IPS-15b (cell line): ENCODE data around the gene RPA3.

Experiments used
- H3K27me3 ChIP-seq: one replicate; pipeline ENCODE4 v1.6.1; 2013; ENCODE audit warnings: low read length; ENCODE audit not compliant: control insufficient read depth, insufficient read depth
- H3K36me3 ChIP-seq: one replicate; pipeline ENCODE4 v1.6.1; 2013; ENCODE audit warnings: low read length; ENCODE audit not compliant: control insufficient read depth, insufficient read depth
- H3K4me1 ChIP-seq: one replicate; pipeline ENCODE4 v1.6.1; 2013; ENCODE audit warnings: mild to moderate bottlenecking, low read length; ENCODE audit not compliant: control insufficient read depth, insufficient read depth
- H3K4me3 ChIP-seq: one replicate; pipeline ENCODE4 v1.5.1; 2013; ENCODE audit warnings: low read depth, low read length
- H3K9ac ChIP-seq: one replicate; pipeline ENCODE4 v1.6.1; 2013; ENCODE audit warnings: low read depth, mild to moderate bottlenecking, low read length
- H3K9me3 ChIP-seq: one replicate; pipeline ENCODE4 v1.6.1; 2013; ENCODE audit warnings: mild to moderate bottlenecking, low read length; ENCODE audit not compliant: control insufficient read depth, insufficient read depth

RPA3 gene

DNA sequence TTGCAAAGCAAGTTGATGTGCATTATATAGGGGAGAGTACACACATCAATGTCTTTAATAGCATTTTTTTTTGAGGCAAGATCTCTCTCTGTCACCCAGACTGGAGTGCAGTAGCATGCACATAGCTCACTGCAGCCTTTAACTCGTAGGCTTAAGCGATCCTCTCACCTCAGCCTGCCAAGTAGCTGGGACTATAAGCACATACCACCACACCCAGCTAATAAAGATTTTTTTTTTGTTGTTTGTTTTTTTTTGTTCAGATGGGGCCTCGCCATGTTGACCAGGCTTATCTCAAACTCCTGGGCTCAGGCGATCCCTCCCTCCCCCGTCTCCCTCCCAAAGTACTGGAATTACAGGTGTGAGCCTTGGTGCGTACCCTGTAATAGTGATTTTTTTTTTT, 76.3 kb downstream of the RPA3 start:
- Histone ChIP-seq H3K36me3 (no peaks in the 10 kb centered on the region), H3K27me3 (no peaks in the 10 kb centered on the region), H3K9me3 (no peaks in the 10 kb centered on the region), H3K4me1 (no peaks in the 10 kb centered on the region), H3K9ac (no peak overlapping the region), H3K4me3 (peak overlapping the region; percentile 95)

DNA sequence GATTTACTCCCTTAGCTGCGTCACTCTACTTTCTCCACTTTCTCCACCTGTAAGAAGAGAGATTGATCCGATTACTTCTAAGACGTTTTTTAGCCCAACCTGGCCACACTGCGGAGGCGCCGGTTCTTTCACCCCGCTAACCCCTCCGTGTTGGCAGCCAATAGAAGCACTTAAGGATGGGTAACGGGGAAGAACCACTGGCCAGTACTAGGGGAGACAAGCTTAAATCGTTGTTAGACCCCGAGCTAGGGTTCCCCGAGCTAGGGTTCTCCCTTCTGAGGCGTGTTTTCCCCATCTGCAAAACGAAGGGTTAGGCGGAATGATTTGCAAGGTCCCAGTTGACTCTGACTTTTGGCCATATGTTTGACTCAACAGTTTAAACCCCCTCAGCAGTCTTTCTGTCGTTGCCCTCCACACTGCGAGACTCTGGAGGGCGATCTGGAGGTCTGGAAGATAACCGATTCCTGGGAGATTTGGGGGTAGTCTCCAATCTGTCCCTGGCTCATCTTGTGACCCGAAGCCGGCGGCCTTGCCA, 77.2 kb downstream of the RPA3 start:
- H3K4me1 ChIP-seq: no peaks in the 10 kb centered on the region
- H3K9me3 ChIP-seq: no peaks in the 10 kb centered on the region
- H3K4me3 ChIP-seq: peak overlapping the region; percentile 95
- no peaks in the 10 kb centered on the region for H3K27me3 ChIP-seq
- peak overlapping the region; percentile 74 for H3K9ac ChIP-seq
- no peaks in the 10 kb centered on the region for H3K36me3 ChIP-seq

DNA sequence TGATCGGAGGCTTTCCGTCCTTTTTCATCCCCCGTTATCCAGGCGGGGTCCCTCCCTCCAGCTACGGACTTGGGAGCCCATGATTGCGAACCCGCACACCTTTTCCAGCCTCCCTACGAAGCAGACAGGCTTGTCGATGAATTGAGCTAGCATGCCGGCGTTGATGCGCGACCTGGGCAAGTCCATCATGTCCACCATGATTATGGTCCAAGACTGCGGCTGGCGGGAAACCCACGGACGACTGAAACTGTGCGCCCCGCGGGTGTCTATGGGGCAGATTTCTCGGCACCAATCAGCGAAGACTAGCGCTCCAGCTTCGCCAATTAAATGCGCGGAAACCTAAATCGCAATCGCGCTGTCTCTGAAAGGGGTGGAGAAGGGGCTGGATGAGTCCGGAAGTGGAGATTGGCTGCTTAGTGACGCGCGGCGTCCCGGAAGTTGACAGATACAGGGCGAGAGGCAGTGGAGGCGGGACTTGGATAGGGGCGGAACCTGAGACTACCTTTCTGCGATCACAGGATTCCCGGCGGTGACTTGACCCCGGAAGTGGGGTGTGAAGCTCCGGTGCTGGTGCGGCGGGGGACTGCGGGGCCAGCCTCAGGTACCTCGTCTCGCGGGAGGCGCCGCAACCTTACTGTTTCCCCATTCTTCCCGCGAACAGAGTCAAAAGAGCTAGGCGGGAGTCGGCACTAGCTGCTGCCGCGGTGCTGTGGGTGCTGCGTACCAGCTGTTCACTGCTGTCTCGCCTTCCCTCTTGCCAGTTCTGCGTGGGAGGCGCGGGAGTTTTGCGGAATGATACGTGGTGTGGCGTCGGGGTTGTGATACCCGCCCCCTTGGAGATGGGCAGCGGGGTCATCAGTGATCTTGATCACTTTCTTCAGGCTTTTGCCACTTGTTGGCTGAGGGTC, 77.9 kb downstream of the RPA3 start, which contains the start of gene UMAD1:
Gene UMAD1, plus strand, starts transcription at position 532 of the 908 bp plus-strand sequence. CDS start 32,620 bp downstream, outside the sequence.
- Histone ChIP-seq H3K9me3 (no peaks in the 10 kb centered on the region), H3K27me3 (no peaks in the 10 kb centered on the region), H3K9ac (peak within 1 kb of the TSS; percentile 74), H3K4me3 (peak within 1 kb of the TSS; percentile 95), H3K4me1 (no peaks in the 10 kb centered on the region), H3K36me3 (no peaks in the 10 kb centered on the region)

DNA sequence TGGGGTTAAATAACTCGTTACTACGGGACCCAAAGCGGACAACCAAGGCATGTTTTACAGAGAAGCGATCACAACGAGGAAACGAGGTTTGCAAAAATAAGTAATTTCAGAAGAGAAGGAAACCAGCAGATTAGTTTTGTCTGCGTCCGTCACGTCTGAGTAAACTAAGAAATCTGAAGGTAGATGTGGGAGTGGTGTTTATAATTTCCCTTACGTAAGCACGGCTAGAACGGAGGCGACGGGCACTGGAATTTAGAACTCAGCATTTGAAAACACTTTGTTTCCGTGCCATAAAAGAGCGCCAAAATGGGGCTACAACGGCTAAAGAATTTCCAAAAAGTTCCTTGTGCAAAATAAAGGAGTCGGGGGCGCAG, 78.6 kb downstream of the RPA3 start:
- no peaks in the 10 kb centered on the region for H3K4me1 ChIP-seq
- H3K4me3 ChIP-seq: peak overlapping the region; percentile 88
- H3K9ac ChIP-seq: peak overlapping the region; percentile 55
- no peaks in the 10 kb centered on the region for H3K9me3 ChIP-seq
- H3K27me3 ChIP-seq: no peaks in the 10 kb centered on the region
- no peaks in the 10 kb centered on the region for H3K36me3 ChIP-seq

DNA sequence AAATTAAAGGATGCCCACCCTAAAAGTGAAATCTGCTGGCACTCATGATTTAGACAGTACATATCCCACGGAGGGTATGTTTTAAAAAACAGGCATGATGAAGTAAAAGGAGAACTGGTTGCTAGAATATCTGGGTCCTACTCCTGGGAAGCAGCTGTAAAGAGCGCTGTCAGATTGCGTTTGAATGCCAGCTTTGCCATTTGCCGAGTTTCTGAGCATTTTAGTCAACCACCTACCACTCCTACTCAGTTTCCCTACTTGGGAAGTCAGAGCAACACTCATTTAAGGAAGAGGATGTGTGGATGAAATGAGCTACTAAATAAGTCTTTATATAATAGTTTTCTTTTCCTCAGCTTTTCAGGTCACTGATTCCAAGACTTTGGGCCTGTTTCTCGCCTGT, 79.0 kb downstream of the RPA3 start:
- no peaks in the 10 kb centered on the region for H3K9me3 ChIP-seq
- peak overlapping the region; percentile 55 for H3K9ac ChIP-seq
- no peaks in the 10 kb centered on the region for H3K36me3 ChIP-seq
- no peaks in the 10 kb centered on the region for H3K27me3 ChIP-seq
- no peaks in the 10 kb centered on the region for H3K4me1 ChIP-seq
- peak overlapping the region; percentile 88 for H3K4me3 ChIP-seq

DNA sequence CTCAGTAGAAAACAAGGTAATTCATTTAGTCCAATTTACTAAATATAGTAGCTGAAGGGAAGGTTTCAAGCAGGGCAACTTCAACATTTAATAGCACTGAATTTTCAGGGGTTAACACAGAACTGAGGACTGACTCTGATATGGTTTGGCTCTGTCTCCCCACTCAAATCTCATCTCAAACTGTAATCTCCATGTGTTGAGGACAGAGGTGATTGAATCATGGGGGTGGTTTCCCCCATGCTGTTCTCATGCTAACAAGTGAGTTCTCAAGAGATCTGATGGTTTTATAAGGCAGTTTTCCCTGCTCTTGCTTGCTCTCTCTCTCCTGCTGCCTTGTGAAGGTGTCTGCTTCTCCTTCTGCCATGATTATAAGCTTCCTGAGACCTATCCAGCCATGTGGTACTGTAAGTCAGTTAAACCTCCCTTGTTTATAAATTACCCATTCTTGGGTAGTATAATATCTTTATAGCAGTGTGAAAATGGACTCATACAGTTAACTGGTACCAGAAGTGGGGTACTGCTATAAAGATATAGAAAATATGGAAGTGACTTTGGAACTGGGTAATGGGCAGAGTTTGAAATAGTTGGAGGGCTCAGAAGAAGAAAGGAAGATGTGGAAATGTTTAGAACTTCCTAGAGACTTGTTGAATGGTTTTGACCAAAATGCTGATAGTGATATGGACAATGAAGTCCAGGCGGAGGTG, 87.6 kb downstream of the RPA3 start:
- Histone ChIP-seq H3K4me3 (no peak overlapping the region), H3K36me3 (no peaks in the 10 kb centered on the region), H3K9me3 (no peaks in the 10 kb centered on the region), H3K27me3 (no peaks in the 10 kb centered on the region), H3K9ac (no peak overlapping the region), H3K4me1 (no peaks in the 10 kb centered on the region)

DNA sequence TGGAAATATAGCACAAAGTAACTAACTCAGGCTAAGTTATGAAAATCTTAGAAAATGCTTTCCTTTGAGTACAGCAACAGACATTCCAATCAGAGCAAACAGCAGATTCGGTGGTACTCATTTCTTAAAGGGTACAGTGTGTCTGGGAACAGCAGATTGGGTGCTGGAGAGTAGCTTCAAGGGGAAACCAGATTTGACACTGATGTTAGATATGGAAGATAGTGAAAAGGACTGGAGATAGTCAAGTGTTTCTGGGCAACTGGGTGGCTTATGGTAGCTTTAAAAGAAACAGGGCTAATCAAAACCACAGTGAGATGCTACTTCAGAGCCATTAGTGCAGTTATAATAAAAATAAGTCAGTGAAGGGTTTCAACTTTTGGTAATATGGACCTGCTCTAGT, 89.9 kb downstream of the RPA3 start:
- Histone ChIP-seq H3K36me3 (no peaks in the 10 kb centered on the region), H3K9ac (no peak overlapping the region), H3K4me3 (no peak overlapping the region), H3K4me1 (no peaks in the 10 kb centered on the region), H3K9me3 (no peaks in the 10 kb centered on the region), H3K27me3 (no peaks in the 10 kb centered on the region)

DNA sequence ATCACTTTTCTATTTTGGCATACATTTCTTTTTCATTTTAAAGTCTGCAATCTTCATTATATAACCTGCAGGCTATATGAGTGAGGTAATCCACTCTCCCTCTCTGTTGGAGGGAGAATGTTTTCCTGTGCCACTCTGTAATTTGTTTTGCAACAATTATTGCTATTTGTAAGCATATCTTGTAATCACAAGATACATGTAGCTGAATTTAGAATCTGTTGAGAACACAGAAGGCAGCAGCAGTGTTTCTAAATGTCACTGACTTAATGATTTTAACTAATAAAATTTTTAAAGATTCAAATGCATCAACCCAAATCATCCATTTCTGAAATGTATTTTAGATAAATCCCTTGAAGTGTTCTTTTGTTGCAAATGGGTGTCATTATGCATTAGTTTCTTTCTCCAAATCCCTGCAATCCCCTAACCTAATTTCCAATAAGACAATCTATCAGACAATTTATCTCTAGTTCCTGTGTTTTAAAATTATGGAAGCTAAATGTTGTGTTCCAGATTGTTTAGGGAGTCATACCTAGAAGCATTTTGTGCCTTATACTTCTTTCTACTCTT, 97.7 kb downstream of the RPA3 start:
- Histone ChIP-seq H3K9me3 (no peaks in the 10 kb centered on the region), H3K4me1 (no peaks in the 10 kb centered on the region), H3K27me3 (no peaks in the 10 kb centered on the region), H3K36me3 (no peaks in the 10 kb centered on the region), H3K9ac (no peak overlapping the region), H3K4me3 (no peak overlapping the region)

DNA sequence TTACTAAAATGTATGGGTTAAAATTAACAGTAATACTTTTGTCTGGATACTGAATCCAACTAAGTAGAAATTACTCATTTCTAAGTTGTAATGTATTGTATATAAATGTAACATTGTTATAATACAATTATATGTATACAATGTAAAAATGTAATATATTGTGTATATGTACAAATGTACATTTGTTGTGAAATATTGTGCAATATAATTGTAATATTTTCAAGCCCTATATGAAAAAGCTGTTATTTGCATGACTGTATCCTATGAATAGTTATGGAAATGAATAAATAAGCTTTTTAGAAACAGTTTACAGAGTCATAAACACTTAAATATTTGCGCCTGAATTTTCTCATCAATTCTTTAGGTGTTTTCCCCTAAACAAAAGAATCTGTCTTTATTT, 98.2 kb downstream of the RPA3 start:
- Histone ChIP-seq H3K4me3 (no peak overlapping the region), H3K9me3 (no peaks in the 10 kb centered on the region), H3K36me3 (no peaks in the 10 kb centered on the region), H3K4me1 (no peaks in the 10 kb centered on the region), H3K9ac (no peak overlapping the region), H3K27me3 (no peaks in the 10 kb centered on the region)

DNA sequence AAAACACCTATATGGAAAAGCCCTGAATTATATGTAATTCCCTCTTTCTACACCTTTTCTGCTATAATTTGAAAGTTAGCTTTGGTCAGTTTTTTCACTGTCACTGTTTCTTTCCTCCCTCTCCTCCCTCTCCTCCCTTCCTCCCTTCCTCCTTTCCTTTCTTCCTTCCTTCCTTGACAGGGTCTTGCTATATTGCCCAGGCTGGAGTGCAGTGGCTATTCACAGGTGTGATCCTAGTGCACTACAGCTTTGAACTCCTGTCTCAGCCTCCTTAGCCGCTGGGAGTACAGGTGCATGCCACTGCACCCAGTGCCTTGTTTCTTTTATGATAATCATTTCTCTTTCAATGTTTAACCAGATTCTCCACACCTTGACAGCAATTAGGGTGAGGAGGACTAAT, 100.0 kb downstream of the RPA3 start:
- H3K4me3 ChIP-seq: no peak overlapping the region
- H3K9me3 ChIP-seq: no peaks in the 10 kb centered on the region
- H3K4me1 ChIP-seq: no peaks in the 10 kb centered on the region
- no peak overlapping the region for H3K9ac ChIP-seq
- no peaks in the 10 kb centered on the region for H3K27me3 ChIP-seq
- no peaks in the 10 kb centered on the region for H3K36me3 ChIP-seq

DNA sequence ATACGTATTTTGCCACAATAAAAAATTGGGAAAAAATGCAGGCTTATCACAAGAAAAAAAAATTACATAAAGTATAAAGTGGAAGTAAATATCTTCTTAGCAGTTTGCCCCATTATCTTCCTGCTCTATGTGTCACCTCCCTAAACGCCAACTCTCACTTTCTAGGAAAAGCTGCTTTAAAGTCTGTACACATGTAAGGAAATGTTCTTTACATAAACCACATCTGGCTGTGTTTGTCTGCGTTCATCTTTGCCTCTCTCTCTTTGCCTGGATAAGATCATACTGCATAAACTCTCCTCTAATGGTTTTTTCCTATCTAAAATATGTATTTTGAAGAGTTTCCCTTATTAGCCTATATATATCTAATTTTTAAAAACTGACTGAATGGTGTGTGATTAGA, 100.9 kb downstream of the RPA3 start:
- no peaks in the 10 kb centered on the region for H3K9me3 ChIP-seq
- no peak overlapping the region for H3K9ac ChIP-seq
- no peaks in the 10 kb centered on the region for H3K36me3 ChIP-seq
- H3K4me3 ChIP-seq: no peak overlapping the region
- no peaks in the 10 kb centered on the region for H3K27me3 ChIP-seq
- H3K4me1 ChIP-seq: no peaks in the 10 kb centered on the region
